ENCODE measurements around the gene SLC47A1. TPM values are rescaled to one million over a fixed set of nuclear protein-coding genes. Genes with fewer than 3 reads are reported as not detected.

SLC47A1 gene
- total and polyA plus RNA-seq, 2 of the 8 experiments (the other 6 are each of a cell fraction or from before 2014, with no cell fraction given) = 1.5 to 3.6 TPM

DNA sequence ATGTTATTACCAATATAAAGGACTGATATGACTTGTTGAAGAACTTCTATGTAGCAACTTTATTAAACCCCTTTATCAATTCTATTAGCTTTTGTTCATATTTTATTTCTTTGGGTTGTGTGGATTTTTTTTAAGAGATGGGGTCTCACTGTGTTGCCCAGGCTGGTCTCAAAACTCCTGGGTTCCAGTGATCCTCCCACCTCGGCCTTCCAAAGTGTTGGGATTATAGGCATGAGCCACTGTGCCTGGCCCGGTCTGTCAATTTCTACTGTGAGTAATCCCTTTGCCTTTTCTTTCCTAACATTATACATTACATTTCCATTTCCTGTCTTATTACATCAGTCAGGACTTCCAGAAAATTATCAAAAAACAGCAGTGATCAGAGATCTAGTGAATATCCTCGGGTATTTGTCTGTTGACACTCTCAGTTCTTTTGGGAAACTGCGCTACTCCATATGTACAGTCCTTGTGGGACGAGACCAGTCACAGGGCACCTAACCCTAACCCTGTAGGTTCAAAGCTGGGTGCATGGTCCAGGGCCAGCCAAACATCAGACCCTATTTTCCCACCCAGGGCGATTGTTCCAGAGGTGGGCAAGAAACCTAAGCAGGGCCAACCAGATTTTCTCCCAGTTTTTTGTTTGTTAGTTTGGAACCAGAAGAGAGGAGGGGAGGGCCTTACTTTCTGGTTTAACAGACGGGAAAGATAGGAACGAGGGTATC, 1.7 kb upstream of the SLC47A1 start:
- peaks cover 9% of the 10 kb centered on the region; the same call in 1 of the 2 replicates for H3K23me2 ChIP-seq (ENCODE audit: low read depth, low read length)
- no peaks in the 10 kb centered on the region; a peak in 1 of 8 replicates for H3K36me3 ChIP-seq (ENCODE audit: control insufficient read depth in 2 of 4, insufficient read depth in 4 of 4, low read length in 3 of 4)
- H3K18ac ChIP-seq (ENCODE audit: extremely low read depth, low read length) = no peak overlapping the region
- DNase-seq (ENCODE audit: low read depth in 1 of 2, low spot score in 2 of 2) (no peak), FAIRE-seq (no peak)
- no peak overlapping the region for H2BK12ac ChIP-seq (ENCODE audit: low read depth, low read length)
- H3K4me3 ChIP-seq (ENCODE audit: extremely low read depth in 1 of 4, insufficient read depth in 2 of 4, low read depth in 3 of 4, low read length in 4 of 4) = no peak overlapping the region
- H3K23ac ChIP-seq (ENCODE audit: insufficient read length) = no peak overlapping the region
- H2BK15ac ChIP-seq (ENCODE audit: low read length) = no peak overlapping the region
- no peak overlapping the region for H4K91ac ChIP-seq (replicated peaks; ENCODE audit: insufficient read length, low read length)
- H3K4me2 ChIP-seq (ENCODE audit: insufficient read depth in 1 of 2, low read depth in 2 of 2, low read length in 2 of 2) = no peak overlapping the region
- H2BK5ac ChIP-seq (ENCODE audit: low read depth, low read length) = no peak overlapping the region
- H3K4me1 ChIP-seq (replicated peaks in 1 of 4; ENCODE audit: control insufficient read depth in 3 of 4, insufficient read depth in 4 of 4, low read length in 3 of 4) = peaks cover 0 to 6% (median 4%) of the 10 kb centered on the region in 4 experiments; a peak in 5 of 7 replicates
- CTCF ChIA-PET (ENCODE audit: partially characterized antibody) = interaction anchor here (0.6 to 1.3 kb wide), 5 partner anchors 17 to 231 kb away, joined by 3 to 5 read pairs (median 3); no protein-coding TSS in a partner anchor
- H2AFZ ChIP-seq (ENCODE audit: low read length) = no peak overlapping the region
- 92% methylated on average over 8 of the region's 8 CpGs; no CpG with 5 or more reads in 1 of the 2 experiments for WGBS, 2 experiments (ENCODE audit: extremely low coverage in 1 of 2, insufficient coverage in 1 of 2, insufficient read length in 1 of 2, insufficient replicate concordance in 2 of 2, low coverage in 1 of 2, low lambda C conversion rate in 2 of 2, missing lambda C conversion rate in 1 of 2)
- peaks cover 16 to 37% (median 32%) of the 10 kb centered on the region in 4 experiments for H3K27me3 ChIP-seq (replicated peaks in 1 of 4; ENCODE audit: control insufficient read depth in 3 of 4, extremely low read depth in 1 of 4, insufficient read depth in 3 of 4, low read length in 3 of 4)
- no peak overlapping the region for H2AK5ac ChIP-seq (ENCODE audit: low read depth, low read length)
- H3K79me1 ChIP-seq (ENCODE audit: low read depth, low read length) = no peaks in the 10 kb centered on the region
- H3K27ac ChIP-seq (ENCODE audit: low read depth, low read length) = no peak overlapping the region
- no peak overlapping the region for H2BK20ac ChIP-seq (ENCODE audit: low read length)
- H4K8ac ChIP-seq (ENCODE audit: extremely low read depth, insufficient read depth, low read length) = no peak overlapping the region
- H3K56ac ChIP-seq (replicated peaks; ENCODE audit: insufficient read length, low read depth, low read length) = no peak overlapping the region
- no peak overlapping the region for H3K14ac ChIP-seq (ENCODE audit: insufficient read length)
- H3K9me3 ChIP-seq (ENCODE audit: insufficient read depth in 2 of 2, low read depth in 1 of 2, low read length in 1 of 2) = no peaks in the 10 kb centered on the region
- POLR2A ChIA-PET (ENCODE audit: partially characterized antibody) = no interaction called here
- no peak overlapping the region for H4K5ac ChIP-seq (ENCODE audit: insufficient read length, low read depth, low read length)
- H4K20me1 ChIP-seq (replicated peaks in 1 of 2; ENCODE audit: control insufficient read depth in 1 of 2, insufficient read depth in 2 of 2, low read length in 2 of 2) = peaks cover 0 to 2% of the 10 kb centered on the region in 2 experiments
- H2BK120ac ChIP-seq (replicated peaks; ENCODE audit: low read depth, low read length) = no peak overlapping the region
- H3K79me2 ChIP-seq (ENCODE audit: control insufficient read depth in 1 of 2, insufficient read depth in 2 of 2, low read length in 2 of 2) = no peaks in the 10 kb centered on the region
- no peak overlapping the region for H3K9ac ChIP-seq (replicated peaks in 1 of 4; ENCODE audit: extremely low read depth in 1 of 4, low read depth in 3 of 4, low read length in 3 of 4)
- no peak overlapping the region for H3K4ac ChIP-seq (replicated peaks; ENCODE audit: insufficient read length, low read depth, low read length)
- no peak for TF ChIP-seq SUZ12 (IDR thresholded peaks at IDR 0.05; ENCODE audit: low read length)
- no peak for TF ChIP-seq SRF (IDR thresholded peaks at IDR 0.05; ENCODE audit: low read depth, low read length)
- TF ChIP-seq HDAC2 (IDR thresholded peaks at IDR 0.05; ENCODE audit: borderline replicate concordance in 1 of 2, low read depth in 2 of 2, low read length in 2 of 2) = no peak
- no peak for TF ChIP-seq GABPA (IDR thresholded peaks at IDR 0.05; ENCODE audit: borderline replicate concordance, insufficient read depth, low read length)
- TF ChIP-seq, protein P1, sequence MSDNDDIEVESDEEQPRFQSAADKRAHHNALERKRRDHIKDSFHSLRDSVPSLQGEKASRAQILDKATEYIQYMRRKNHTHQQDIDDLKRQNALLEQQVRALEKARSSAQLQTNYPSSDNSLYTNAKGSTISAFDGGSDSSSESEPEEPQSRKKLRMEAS (IDR thresholded peaks at IDR 0.05) = no peak
- TF ChIP-seq TBP (IDR thresholded peaks at IDR 0.05; ENCODE audit: low read depth, low read length) = no peak
- TF ChIP-seq PHF8 (conservative IDR thresholded peaks at IDR 0.05; ENCODE audit: low read depth, low read length) = no peak
- TF ChIP-seq RAD21 (IDR thresholded peaks at IDR 0.05 in 1 of 2, conservative IDR thresholded peaks at IDR 0.05 in 1 of 2; ENCODE audit: low read depth in 2 of 2, low read length in 2 of 2) = no peak
- TF ChIP-seq JUN (IDR thresholded peaks at IDR 0.05; ENCODE audit: low read depth, low read length) = no peak

All from H1 (cell line).